Measurements from ENCODE around the gene ADAMTSL2.

The ADAMTSL2 gene

GRCh38 chr9:133576031-133576874, 41.7 kb downstream of the ADAMTSL2 start:
- in situ Hi-C loops (cut with HindIII; ENCODE audit: low sequenced_read_pairs): no loop called here
- TF ChIP-seq CTCF (IDR thresholded peaks at IDR 0.05; ENCODE audit: low read depth, low read length, missing control alignments): no peak
- DNase-seq (ENCODE audit: low read depth): no peak
- H3K4me3 ChIP-seq (ENCODE audit: low read depth, low read length): no peak overlapping the region

GRCh38 chr9:133576875-133577736, 42.6 kb downstream of the ADAMTSL2 start:
- no peak overlapping the region for H3K4me3 ChIP-seq (ENCODE audit: low read depth, low read length)
- DNase-seq (ENCODE audit: low read depth): no peak
- in situ Hi-C loops (cut with HindIII; ENCODE audit: low sequenced_read_pairs): no loop called here
- TF ChIP-seq CTCF (IDR thresholded peaks at IDR 0.05; ENCODE audit: low read depth, low read length, missing control alignments): no peak

GRCh38 chr9:133577737-133578112, 43.2 kb downstream of the ADAMTSL2 start:
- TF ChIP-seq CTCF (IDR thresholded peaks at IDR 0.05; ENCODE audit: low read depth, low read length, missing control alignments): no peak
- in situ Hi-C loops (cut with HindIII; ENCODE audit: low sequenced_read_pairs): no loop called here
- DNase-seq (ENCODE audit: low read depth): no peak
- no peak overlapping the region for H3K4me3 ChIP-seq (ENCODE audit: low read depth, low read length)

- no peak overlapping the region for H3K4me3 ChIP-seq (ENCODE audit: low read depth, low read length)
- no peak for DNase-seq (ENCODE audit: low read depth)
- TF ChIP-seq CTCF (IDR thresholded peaks at IDR 0.05; ENCODE audit: low read depth, low read length, missing control alignments): no peak
- in situ Hi-C loops (cut with HindIII; ENCODE audit: low sequenced_read_pairs): no loop called here
Observed at GRCh38 chr9:133578524-133579441, 44.3 kb downstream of the ADAMTSL2 start.

- TF ChIP-seq CTCF (IDR thresholded peaks at IDR 0.05; ENCODE audit: low read depth, low read length, missing control alignments): no peak
- in situ Hi-C loops (cut with HindIII; ENCODE audit: low sequenced_read_pairs): no loop called here
- H3K4me3 ChIP-seq (ENCODE audit: low read depth, low read length): no peak overlapping the region
- no peak for DNase-seq (ENCODE audit: low read depth)
Observed at GRCh38 chr9:133579601-133580418, 45.3 kb downstream of the ADAMTSL2 start.

Measured in astrocyte of the cerebellum (primary cell).